Hindlimb muscle (tissue), 1 donor: Measurements from ENCODE around the gene LYRM9. TPM values are rescaled to one million over a fixed set of nuclear protein-coding genes. Genes with fewer than 3 reads are reported as not detected.
"Not testable (repeated sequence)": the region's sequence is repeated elsewhere in the genome, so short reads cannot be mapped to it uniquely, and the experiment has no call there.

Source experiments
- DNase-seq: peaks from one replicate; pipeline ENCODE4 v3.0.0-alpha.2; 2013
- polyA plus RNA-seq: library from polyadenylated mRNA; unstranded; fragments of 120-200 nt; gene quantifications from one replicate; pipeline ENCODE4 v1.2.1, GENCODE V29; 2013; ENCODE audit not compliant: insufficient read length

LYRM9 gene
- polyA plus RNA-seq, 1 donor: 13.4 TPM

- DNase-seq: no peak
These were observed 12.5 kb upstream of the LYRM9 start for GRCh38 chr17:27905447-27906225.

- no peak for DNase-seq
These were observed 11.6 kb upstream of the LYRM9 start for GRCh38 chr17:27904534-27905446.

- no peak for DNase-seq
These were observed 10.9 kb upstream of the LYRM9 start for GRCh38 chr17:27904114-27904513.

- DNase-seq: no peak
These were observed 6.4 kb upstream of the LYRM9 start for GRCh38 chr17:27899525-27899924.

GRCh38 chr17:27898096-27898495 is 4.9 kb upstream of the LYRM9 start:
- DNase-seq: no peak

GRCh38 chr17:27896701-27897100 is 3.5 kb upstream of the LYRM9 start:
- DNase-seq: no peak

GRCh38 chr17:27895940-27896535 is 2.9 kb upstream of the LYRM9 start:
- no peak for DNase-seq

GRCh38 chr17:27895123-27895895 is 2.1 kb upstream of the LYRM9 start:
- no peak for DNase-seq

GRCh38 chr17:27893841-27894503 is 807 bp upstream of the LYRM9 start:
- DNase-seq: no peak

GRCh38 chr17:27892542-27892865 is 661 bp downstream of the LYRM9 start:
- DNase-seq: no peak

GRCh38 chr17:27891841-27892240 is 1.3 kb downstream of the LYRM9 start:
- no peak for DNase-seq

- no peak for DNase-seq
These were observed 3.4 kb downstream of the LYRM9 start for GRCh38 chr17:27889711-27890251.

GRCh38 chr17:27888945-27889344 is 4.2 kb downstream of the LYRM9 start:
- no peak for DNase-seq

GRCh38 chr17:27888067-27888466 is 5.1 kb downstream of the LYRM9 start:
- no peak for DNase-seq

GRCh38 chr17:27886348-27886906 is 6.7 kb downstream of the LYRM9 start:
- DNase-seq: not testable (repeated sequence)

GRCh38 chr17:27882162-27882840 is 10.9 kb downstream of the LYRM9 start:
- DNase-seq: no peak

- DNase-seq: peak; percentile 80
These were observed 13.1 kb downstream of the LYRM9 start for GRCh38 chr17:27879987-27880608.

- peak; percentile 74 for DNase-seq
These were observed 14.2 kb downstream of the LYRM9 start for GRCh38 chr17:27878776-27879562.

GRCh38 chr17:27873746-27874145 is 19.4 kb downstream of the LYRM9 start:
- no peak for DNase-seq
